Endothelial cell of umbilical vein (primary cell): ENCODE results near the gene ADGRG3. TPM values are rescaled to one million over a fixed set of nuclear protein-coding genes. Genes with fewer than 3 reads are reported as not detected.

Experiments used
- BruUV-seq: library from RNA; stranded (reverse); fragments of 400-500 nt; replicated peaks from 2 replicates; lab custom pipeline; 2021; lab: Mats Ljungman, UMichigan
- CTCF ChIA-PET: fragments of 300-600, 350-600 bp; sonication (Branson Sonifier 250); formaldehyde crosslinking; loops from one replicate; lab custom pipeline; 2021; ENCODE audit warnings: antibody characterized with exemption, inconsistent platforms; lab: Charles Lee
- POLR2A ChIA-PET: fragments of 300-600, 350-600 bp; sonication (Branson Sonifier 250); formaldehyde crosslinking; loops from one replicate; lab custom pipeline; 2021; ENCODE audit warnings: antibody characterized with exemption, inconsistent platforms; lab: Charles Lee
- DNase-seq: peaks from one replicate; pipeline ENCODE4 v3.0.0-alpha.2; 2011; ENCODE audit warnings: low read depth, low spot score
- FAIRE-seq: peaks from 2 replicates; lab custom pipeline; 2011; peaks lifted over from hg19 to GRCh38; lab: Jason Lieb, UNC
- H2AFZ ChIP-seq: 2 replicates; pipeline ENCODE4 v1.6.0; 2012; ENCODE audit warnings: low read depth, low read length, control low read depth, inconsistent platforms
- H3K27ac ChIP-seq: 2 replicates; pipeline ENCODE4 v1.5.1; 2011; ENCODE audit warnings: low read depth, mild to moderate bottlenecking, control low read depth, low read length, moderate library complexity; ENCODE audit not compliant: insufficient read depth
- H3K27me3 ChIP-seq, 2 experiments: 2 replicates each; pipeline versions ENCODE4 v1.6.0 to v1.6.1; 2011; ENCODE audit warnings: low read length in 2 of 2, mixed read lengths in 1 of 2; ENCODE audit not compliant: control insufficient read depth in 2 of 2, insufficient read depth in 2 of 2
- H3K36me3 ChIP-seq, 2 experiments: 2 replicates in 1 of 2; 3 replicates in 1 of 2; pipeline ENCODE4 v1.5.1; 2011; ENCODE audit warnings: low read length in 2 of 2, mild to moderate bottlenecking in 1 of 2, moderate library complexity in 1 of 2; ENCODE audit not compliant: control insufficient read depth in 2 of 2, insufficient read depth in 2 of 2; ENCODE audit errors: extremely low read depth in 1 of 2
- H3K4me1 ChIP-seq: 3 replicates; pipeline ENCODE4 v1.5.1; 2011; ENCODE audit warnings: mild to moderate bottlenecking, low read length; ENCODE audit not compliant: control insufficient read depth, insufficient read depth; ENCODE audit errors: extremely low read depth
- H3K4me2 ChIP-seq: 2 replicates; pipeline ENCODE4 v1.6.1; 2011; ENCODE audit warnings: low read length, control low read depth, mixed read lengths; ENCODE audit not compliant: insufficient read depth
- H3K4me3 ChIP-seq, 3 experiments: fragments of 200-600 bp in 1 of 3; sonication (generic), shearing (Covaris generic) in 1 of 3; replicated peaks in 1 of 3; 2 replicates each; pipeline ENCODE4 v1.5.1; 2011 to 2016; ENCODE audit warnings: control low read depth in 3 of 3, low read length in 3 of 3, mild to moderate bottlenecking in 2 of 3, inconsistent platforms in 1 of 3, low read depth in 1 of 3, moderate library complexity in 1 of 3; ENCODE audit not compliant: insufficient read depth in 1 of 3
- H3K79me2 ChIP-seq: 2 replicates; pipeline ENCODE4 v1.6.0; 2012; ENCODE audit warnings: low read length, inconsistent platforms; ENCODE audit not compliant: control insufficient read depth, insufficient read depth
- H3K9ac ChIP-seq: replicated peaks from 2 replicates; pipeline ENCODE3; 2011; ENCODE audit warnings: low read length, control low read depth; ENCODE audit not compliant: insufficient read depth; ENCODE audit errors: extremely low read depth
- H3K9me1 ChIP-seq: replicated peaks from 3 replicates; pipeline ENCODE4 v1.6.0; 2011; ENCODE audit warnings: mild to moderate bottlenecking, low read length; ENCODE audit not compliant: control insufficient read depth, insufficient read depth; ENCODE audit errors: extremely low read depth
- H3K9me3 ChIP-seq: replicated peaks from 2 replicates; pipeline ENCODE4 v1.5.1; 2012; ENCODE audit warnings: low read length, inconsistent platforms; ENCODE audit not compliant: control insufficient read depth, insufficient read depth
- H4K20me1 ChIP-seq: replicated peaks from 2 replicates; pipeline ENCODE3; 2011; ENCODE audit warnings: mild to moderate bottlenecking, low read length; ENCODE audit not compliant: control insufficient read depth, insufficient read depth; ENCODE audit errors: extremely low read depth
- CTCF ChIP-seq, 2 donors: IDR thresholded peaks; 1 replicate in 1 of 2; 2 replicates in 1 of 2; pipeline ENCODE4 v1.5.1; 2011; ENCODE audit warnings: low read length in 2 of 2, mild to moderate bottlenecking in 2 of 2, moderate library complexity in 2 of 2, control low read depth in 1 of 2, inconsistent platforms in 1 of 2, low read depth in 1 of 2; ENCODE audit not compliant: insufficient read depth in 1 of 2; ENCODE audit errors: extremely low read depth in 1 of 2
- EZH2 ChIP-seq: IDR thresholded peaks from 2 replicates; pipeline ENCODE4 v1.6.1; 2012; ENCODE audit warnings: borderline replicate concordance, low read depth, mild to moderate bottlenecking, moderate library complexity, low read length, inconsistent platforms; ENCODE audit not compliant: severe bottlenecking
- GATA2 ChIP-seq: IDR thresholded peaks from 2 replicates; pipeline ENCODE4 v1.7.0; 2011; ENCODE audit warnings: low read depth, mild to moderate bottlenecking, moderate library complexity, mixed read lengths, low read length; ENCODE audit not compliant: insufficient read length, insufficient read depth
- JUN ChIP-seq: IDR thresholded peaks from 2 replicates; pipeline ENCODE4 v1.6.1; 2011; ENCODE audit warnings: borderline replicate concordance, low read depth; ENCODE audit not compliant: insufficient read length, insufficient read depth
- POLR2A ChIP-seq: IDR thresholded peaks from 2 replicates; pipeline ENCODE4 v1.6.1; 2012; ENCODE audit warnings: low read depth, mild to moderate bottlenecking, control low read depth, low read length
- dilution Hi-C: fragments of 300-500 bp; cut with MboI; formaldehyde crosslinking; loops from one replicate; pipeline ENCODE4 v1.15.0; 2019; ENCODE audit warnings: low sequenced_read_pairs; ENCODE audit not compliant: extremely low pct_ligation_motif_present
- intact Hi-C: fragments of 100-400 bp; cut with micrococcal nuclease; formaldehyde crosslinking; loops from one replicate; pipeline ENCODE4 v1.10.0; 2022
- polyA plus RNA-seq, 4 experiments: library from polyadenylated mRNA; depleted of rRNA in 3 of 4; stranded (reverse) in 3 of 4; unstranded in 1 of 4; fragments of >200 nt; gene quantifications; 2 replicates each; pipeline versions ENCODE4 v1.2.1 to v1.2.3, GENCODE V29; 2011 to 2012; ENCODE audit warnings: missing spikeins in 1 of 4
- total RNA-seq: library from RNA; stranded (reverse); gene quantifications from 2 replicates; pipeline ENCODE4 v1.2.3, GENCODE V29; 2021

The ADGRG3 gene
- total and polyA plus RNA-seq, 2 donors (not counting 3 experiments of a cell fraction or from before 2014, with no cell fraction given): not detected

GRCh38 chr16:57635266-57636097 lies 32.6 kb upstream of the ADGRG3 start:
- dilution Hi-C loops: no loop called here
- no peak for DNase-seq
- FAIRE-seq: no peak
- H3K9me3 ChIP-seq: no peaks in the 10 kb centered on the region
- intact Hi-C loops: no loop called here
- BruUV-seq: no TSS peak
- no peaks in the 10 kb centered on the region for H3K9me1 ChIP-seq
- no peak overlapping the region for H3K4me2 ChIP-seq
- peaks cover 76% of the 10 kb centered on the region for H3K79me2 ChIP-seq
- no peak overlapping the region for H2AFZ ChIP-seq
- peaks cover 55% of the 10 kb centered on the region for H3K4me1 ChIP-seq
- H3K27ac ChIP-seq: no peak overlapping the region
- ChIA-PET CTCF (interaction anchor here (1.2 to 3.4 kb wide), 5 partner anchors 10 to 44 kb away, joined by 3 to 31 read pairs (median 12); no protein-coding TSS in a partner anchor), POLR2A (interaction anchor here (0.6 kb wide), 1 partner anchor 12 kb away, joined by 3 read pairs; no protein-coding TSS in a partner anchor)
- no peak overlapping the region for H3K4me3 ChIP-seq
- no peaks in the 10 kb centered on the region for H3K36me3 ChIP-seq
- H3K9ac ChIP-seq: no peak overlapping the region
- TF ChIP-seq GATA2 (no peak), POLR2A (no peak), JUN (no peak), EZH2 (no peak), CTCF (IDR thresholded peaks at IDR 0.05; ENCODE audit: extremely low read depth in 1 of 2, insufficient read depth in 1 of 2, low read depth in 1 of 2, low read length in 2 of 2) (no peak)
- no peaks in the 10 kb centered on the region for H3K27me3 ChIP-seq
- no peaks in the 10 kb centered on the region for H4K20me1 ChIP-seq
